Measurements from ENCODE around the gene UBE2R2. TPM values are rescaled to one million over a fixed set of nuclear protein-coding genes. Genes with fewer than 3 reads are reported as not detected.
"Not testable (repeated sequence)": the region's sequence is repeated elsewhere in the genome, so short reads cannot be mapped to it uniquely, and the experiment has no call there.

Gene UBE2R2
- total RNA-seq, 1 donor from 2014 or later, result 19.9 TPM

DNA sequence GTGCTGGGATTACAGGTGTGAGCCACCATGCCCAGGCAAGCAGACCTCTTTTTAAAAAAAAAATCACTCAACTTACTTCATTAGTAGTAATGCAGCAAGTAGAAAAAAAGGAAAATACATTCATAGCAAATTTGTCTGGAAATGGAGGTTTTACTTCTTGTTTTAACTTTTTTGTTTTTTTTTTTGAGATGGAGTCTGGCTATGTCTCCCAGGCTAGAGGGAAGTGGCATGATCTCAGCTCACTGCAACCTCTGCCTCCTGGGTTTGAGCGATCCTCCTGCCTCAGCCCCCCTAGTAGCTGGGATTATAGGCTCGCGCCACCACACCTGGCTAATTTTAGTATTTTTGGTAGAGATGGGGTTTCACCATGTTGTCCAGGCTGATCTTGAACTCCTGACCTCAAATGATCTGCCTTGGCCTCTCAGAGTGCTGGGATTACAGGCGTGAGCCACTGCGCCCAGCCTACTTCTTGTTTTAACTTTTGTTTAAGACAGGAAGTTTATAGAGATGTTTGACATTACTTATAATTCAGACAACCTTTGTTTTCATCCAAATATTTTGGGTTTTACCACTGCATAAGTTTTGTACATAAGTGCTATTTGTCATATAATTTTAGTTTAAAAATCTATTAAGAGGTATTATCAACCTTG lies 26.5 kb downstream of the UBE2R2 start:
- DNase-seq, result no peak

DNA sequence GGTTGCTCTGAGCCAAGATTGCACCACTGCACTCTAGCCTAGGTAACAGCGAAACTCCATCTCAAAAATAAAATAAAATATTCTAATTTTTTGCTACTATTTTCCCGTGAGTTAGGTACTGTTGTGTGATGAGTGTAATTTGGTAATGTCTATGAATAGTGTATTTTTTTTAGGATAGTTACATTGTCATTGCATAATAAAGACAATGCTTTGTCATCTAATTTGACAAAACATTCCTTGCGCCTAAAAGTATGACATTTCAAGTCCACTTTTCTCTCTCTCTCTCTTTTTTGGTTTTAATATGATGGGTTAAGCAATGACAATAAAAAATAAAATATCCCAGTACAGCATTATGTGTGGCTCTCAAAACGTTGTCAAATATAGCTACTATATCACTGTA lies 29.3 kb downstream of the UBE2R2 start:
- DNase-seq, result no peak

DNA sequence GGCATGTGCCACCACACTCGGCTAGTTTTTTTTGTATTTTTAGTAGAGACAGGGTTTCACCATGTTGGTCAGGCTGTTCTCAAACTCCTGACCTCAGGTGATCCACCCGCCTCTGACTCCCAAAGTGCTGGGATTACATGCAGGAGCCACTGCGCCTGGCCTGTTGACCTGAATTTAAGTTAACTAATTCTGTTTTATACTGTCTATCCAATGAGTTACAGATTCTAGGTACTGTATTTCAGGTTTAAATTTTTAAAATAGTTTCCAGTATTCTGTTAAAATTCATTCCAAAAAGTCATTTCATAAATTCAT lies 30.9 kb downstream of the UBE2R2 start:
- not testable (repeated sequence) for DNase-seq

DNA sequence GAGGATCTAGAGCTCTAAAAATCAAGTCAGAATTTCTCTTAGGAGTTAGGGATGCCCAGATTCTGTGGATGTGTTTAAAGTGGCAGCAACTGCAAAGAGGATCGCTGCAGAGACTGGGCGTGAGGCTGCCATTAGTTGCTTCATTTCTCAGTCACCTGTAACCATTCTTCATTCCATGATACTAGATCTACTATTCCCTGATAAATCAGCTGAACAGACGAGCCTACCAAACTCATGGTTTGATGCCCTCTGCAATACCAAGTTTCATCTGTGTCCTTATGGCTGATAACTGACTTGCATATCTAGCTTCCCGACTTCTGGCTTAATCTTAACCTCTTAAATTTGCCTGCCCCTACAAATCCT lies 33.3 kb downstream of the UBE2R2 start:
- no peak for DNase-seq

DNA sequence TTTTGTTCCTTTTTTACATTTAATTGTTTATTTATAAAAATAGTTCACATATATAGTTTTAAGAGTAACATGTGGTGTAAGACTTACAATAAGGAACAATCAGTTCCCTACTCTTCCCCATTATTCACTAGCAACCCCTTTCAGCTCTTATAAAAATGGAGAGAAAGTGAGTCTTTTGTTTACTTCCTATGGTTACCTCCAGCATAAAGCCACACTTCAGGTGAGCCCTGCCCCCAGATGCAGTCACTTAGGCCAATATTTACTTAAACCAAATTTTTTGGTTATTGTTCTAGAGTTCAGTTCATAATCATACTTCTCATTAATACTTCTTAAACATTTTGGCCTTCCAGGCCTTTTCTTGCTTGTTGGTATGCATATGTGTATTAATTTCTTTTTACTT lies 33.7 kb downstream of the UBE2R2 start:
- no peak for DNase-seq

DNA sequence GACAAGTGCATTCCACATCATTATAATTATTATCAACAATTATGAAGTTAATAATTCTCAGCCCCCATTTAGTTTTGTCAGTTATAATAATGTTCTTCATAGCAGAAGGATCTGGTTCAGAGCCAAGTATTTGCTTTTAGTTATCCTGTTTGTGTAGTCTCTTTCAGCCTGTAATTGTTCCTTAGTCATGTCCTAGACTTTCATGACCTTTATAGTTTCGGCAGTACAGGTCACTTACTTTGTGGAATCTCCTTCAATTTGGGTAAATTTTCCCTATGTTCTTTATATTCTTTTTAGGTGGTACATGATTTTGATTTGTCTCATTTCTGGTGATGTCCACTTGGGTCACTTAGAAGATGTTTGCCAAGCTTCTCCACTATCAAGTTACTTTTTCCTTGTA lies 34.3 kb downstream of the UBE2R2 start:
- DNase-seq, result no peak

DNA sequence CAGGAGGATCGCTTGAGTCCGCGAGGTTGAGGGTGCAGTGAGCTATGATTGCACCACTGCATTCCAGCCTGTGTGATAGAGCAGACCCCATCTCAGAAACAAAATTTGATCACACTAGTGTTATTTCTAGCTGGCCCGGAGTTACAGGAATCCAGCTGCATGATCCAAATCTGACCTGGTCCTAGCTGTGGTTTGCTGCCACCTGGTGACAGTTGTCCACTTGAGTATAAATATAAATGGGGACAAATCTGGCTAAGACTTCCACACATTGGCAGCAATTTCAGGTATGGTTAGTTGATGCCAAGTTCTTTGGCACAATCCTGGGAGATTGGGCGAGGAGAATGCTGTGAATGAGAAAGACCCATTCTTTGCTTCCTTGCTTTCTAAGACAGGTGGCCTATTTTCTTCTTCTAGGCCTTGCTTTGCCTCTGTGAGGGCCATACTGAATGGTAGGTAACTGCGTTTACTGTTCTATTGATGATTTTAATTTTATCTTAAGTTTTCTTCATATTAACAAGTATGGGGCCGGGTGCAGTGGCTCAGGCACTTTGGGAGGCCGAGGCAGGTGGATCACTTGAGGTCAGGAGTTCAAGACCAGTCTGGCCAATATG lies 35.4 kb downstream of the UBE2R2 start:
- DNase-seq, result no peak

DNA sequence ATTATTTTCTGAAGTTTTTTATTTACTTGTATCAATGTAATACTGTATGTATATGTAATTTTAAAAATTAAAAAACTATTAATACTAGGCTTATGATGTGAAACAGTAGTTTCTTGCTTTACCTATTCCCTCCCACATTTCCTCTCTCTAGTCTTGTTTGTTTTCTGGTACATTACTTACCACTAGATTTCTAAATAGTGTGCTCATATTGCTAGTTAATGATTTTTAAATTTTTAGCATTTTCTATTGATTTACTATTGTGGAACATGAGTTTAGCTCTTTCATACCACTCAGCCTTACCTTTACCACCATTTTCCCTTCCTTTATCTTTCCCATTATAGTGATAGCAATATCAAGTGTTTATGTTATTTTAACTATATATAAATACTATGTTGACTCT lies 39.3 kb downstream of the UBE2R2 start:
- DNase-seq, result no peak

DNA sequence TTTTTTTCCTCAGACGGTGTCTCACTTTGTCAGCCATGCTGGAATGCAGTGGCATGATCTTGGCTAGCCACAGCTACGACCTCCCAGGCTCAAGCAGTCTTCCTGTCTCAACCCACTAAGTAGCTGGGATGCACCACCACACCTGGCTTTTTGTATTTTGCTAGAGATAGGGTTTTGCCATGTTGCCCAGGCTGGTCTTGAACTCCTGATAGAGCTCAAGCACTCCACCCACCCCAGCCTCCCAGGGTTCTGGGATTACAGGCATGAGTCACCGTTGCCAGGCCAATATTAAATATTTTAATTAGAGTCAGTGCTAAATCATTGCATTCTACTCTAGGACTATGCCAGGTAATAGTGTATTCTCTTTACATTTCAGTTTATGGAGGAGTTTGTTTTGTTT lies 41.5 kb downstream of the UBE2R2 start:
- DNase-seq, result no peak

DNA sequence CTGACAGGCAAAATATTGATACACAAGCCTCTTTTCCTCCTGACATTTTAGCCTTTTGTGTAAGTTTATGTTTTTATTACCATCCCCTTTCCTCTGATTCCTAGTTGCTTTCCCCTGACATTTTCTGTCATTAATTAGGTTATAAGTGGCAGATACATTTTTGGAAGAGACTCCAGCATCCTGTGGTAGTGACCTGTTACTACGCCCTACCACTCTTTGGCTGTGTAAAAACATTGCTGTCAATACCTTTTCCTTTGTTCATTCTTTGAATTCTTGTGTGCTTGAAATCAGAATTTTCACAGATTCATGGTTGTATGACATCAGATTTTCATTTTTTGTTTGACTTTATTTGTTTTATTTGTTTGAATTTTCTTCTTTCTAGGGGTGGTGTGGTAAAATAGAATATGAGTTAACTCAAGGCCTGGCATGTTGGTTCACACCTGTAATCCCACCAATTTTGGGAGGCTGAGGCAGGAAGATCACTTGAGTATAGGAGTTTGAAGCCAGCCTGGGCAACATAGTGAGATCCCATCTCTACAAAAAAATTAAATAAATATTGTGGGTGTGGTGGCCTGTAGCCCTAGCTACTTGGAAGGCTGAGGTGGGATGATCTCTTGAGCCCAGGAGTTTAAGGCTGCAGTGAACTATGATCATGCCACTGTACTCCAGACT lies 43.4 kb downstream of the UBE2R2 start:
- DNase-seq, result no peak

DNA sequence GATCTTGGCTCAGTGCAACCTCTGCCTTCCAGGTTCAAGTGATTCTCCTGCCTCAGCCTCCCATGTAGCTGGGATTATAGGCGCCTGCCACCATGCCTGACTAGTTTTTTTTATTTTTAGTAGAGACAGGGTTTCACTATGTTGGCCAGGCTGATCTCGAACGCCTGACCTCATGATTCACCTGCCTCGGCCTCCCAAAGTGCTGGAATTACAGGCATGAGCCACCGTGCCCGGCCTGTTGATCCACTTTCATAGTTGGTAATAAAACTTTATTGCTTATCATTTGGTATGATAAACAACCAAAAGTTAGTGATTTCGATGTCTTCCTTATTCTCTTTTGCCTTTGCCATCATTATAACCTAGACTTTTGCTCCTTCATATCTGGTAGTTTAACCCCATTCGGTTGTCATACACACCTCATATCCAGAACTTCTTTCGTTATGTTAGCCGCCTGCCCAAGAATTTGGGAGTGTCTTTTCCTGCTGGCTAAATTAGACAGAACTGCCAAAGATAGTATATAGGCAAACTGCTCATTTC lies 45.0 kb downstream of the UBE2R2 start:
- DNase-seq, result no peak

DNA sequence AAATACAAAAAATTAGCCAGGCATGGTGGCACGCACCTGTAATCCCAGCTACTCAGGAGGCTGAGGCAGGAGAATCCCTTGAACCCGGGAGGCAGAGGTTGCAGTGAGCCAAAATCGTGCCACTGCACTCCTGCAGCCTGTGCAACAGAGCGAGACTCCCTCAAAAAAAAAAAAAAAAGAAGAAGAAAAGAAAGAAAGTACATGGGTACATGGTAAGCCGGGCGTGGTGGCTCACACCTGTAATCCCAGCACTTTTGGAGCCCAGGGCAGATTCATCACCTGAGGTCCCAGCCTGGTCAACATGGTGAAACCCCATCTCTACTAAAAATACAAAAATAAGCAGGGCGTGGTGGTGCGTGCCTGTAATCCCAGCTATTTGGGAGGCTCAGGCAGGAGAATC lies 46.1 kb downstream of the UBE2R2 start:
- not testable (repeated sequence) for DNase-seq

DNA sequence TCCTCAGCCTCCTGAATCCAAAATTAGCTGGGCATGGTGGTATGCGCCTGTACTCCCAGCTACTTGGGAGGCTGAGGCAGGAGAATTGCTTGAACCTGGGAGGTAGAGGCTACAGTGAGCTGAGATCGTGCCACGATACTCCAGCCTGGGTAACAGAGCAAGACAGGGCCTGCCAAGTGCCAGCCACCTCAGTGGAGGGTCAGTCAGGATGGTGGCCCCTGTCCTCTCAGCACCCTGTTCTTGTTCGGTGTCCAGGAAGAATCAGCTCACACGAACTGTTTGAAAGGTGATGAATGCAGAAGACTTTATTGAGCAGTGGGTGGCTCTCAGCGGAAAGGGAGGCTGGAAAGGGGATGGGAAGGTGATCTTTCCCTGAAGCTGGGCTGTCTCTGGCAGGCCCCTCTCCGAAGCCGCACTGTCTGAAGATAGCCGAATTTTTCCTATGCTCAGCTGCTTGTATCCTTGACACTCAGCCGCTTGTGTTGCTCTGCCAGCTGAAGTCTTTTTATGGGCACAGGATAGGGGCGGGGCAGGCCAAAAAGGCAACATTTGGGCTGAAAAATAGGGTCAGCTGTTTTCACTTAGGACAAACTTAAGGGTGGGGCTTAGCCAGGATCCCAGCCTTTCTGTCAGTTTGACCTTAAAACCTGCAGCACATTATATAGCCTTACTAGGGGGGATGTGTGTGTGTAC lies 50.9 kb downstream of the UBE2R2 start:
- peak; percentile 59 for DNase-seq

DNA sequence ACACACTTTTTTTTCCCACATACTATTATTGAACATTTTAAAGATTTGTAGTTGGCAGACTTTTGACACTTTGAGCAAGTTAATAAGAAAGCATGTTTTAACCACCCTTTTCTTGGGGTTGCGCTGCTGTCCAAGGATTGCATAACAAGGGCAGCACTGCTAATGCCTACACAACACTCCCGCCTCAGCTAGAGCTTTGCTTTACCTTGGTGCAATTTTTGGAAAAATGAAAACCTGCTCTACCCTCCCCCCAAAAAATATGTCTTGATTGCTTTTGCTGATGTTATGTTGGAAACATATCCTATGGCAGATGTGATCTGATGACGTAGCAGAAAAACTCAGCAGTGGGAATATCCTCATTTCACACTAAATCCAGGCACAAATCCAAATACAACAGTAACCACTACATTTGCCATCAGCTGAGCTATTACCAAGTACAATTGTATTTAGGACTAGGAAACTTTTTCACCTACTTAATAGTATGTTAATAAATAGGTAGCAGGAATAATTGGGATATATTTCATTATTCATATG lies 51.5 kb downstream of the UBE2R2 start:
- DNase-seq, result peak; percentile 87

DNA sequence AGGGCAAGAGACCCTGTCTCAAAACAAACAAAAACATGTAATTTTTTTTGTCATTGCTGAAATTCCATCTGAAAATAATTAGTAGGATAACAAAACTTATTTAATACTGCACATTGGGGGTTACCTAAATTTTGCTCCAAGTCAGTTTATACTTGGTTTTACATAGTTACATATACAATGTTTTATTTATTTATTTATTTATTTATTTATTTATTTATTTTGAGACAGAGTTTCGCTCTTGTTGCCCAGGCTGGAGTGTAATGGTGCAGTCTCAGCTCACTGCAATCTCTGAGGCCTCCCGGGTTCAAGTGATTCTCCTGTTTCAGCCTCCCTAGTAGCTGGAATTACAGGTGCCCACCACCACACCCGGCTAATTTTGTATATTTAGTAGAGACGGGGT lies 52.3 kb downstream of the UBE2R2 start:
- DNase-seq, result not testable (repeated sequence)

DNA sequence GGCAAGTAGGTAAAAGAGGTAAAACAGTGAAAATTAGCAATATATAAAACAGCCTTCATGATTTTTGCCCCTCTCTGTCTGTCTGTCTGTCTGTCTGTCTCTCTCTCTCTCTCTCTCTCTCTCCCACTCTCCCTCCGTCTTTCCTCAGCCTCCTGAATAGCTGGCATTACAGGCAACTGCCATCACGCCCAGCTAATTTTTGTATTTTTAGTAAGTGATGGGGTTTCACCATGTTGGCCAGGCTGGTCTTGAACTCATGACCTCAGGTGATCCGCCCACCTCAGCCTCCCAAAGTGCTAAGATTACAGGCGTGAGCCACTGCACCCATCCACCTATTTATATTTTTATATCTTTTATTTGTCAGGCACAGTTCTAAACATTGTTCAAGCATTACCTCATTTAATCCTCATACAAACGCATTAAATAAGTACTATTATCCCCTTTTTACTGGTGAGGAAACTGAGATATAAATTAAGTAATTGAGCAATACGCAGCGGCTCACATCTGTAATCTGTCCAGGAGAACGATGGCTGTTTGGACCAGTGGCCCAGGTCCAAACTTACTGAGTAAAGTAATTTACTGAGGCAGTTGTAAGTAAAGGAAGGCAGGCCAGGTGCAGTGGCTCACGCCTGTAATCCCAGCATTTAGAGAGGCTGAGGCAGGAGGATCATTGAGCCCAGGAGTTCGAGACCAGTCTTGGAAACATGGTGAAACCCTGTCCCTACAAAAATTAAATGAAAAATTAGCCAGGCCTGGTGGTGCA lies 60.9 kb downstream of the UBE2R2 start:
- no peak for DNase-seq

DNA sequence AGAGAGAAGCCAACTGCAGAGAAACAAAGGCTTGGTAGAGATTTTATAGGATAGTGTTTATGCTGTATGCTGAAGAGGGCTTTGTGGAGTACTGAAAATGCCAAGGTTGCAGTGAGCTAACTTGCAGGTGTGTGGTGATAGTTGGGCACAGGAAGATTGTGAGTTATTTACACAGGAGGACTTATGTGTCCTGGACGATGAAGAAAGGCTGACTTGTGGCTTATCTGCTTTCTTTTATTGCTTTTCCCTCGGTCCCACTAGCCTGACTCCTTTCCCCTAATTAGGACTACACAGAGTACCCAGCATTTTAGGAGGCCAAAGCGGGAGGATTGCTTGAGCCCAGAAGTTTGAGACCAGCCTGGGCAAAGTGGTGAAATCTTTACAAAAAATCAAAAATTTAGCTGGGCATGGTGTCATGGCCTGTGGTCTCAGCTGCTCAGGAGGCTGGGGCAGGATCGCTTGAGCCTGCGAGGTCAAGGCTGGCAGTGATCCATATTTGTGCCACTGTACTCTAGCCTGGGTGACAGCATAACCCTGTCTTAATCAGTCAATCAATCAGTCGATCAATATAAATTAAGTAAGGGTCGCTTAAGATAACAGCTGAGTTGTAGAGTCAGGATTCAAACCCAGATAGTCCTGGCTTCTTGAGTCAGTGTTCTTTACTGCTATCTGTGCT lies 61.9 kb downstream of the UBE2R2 start:
- DNase-seq, result no peak

DNA sequence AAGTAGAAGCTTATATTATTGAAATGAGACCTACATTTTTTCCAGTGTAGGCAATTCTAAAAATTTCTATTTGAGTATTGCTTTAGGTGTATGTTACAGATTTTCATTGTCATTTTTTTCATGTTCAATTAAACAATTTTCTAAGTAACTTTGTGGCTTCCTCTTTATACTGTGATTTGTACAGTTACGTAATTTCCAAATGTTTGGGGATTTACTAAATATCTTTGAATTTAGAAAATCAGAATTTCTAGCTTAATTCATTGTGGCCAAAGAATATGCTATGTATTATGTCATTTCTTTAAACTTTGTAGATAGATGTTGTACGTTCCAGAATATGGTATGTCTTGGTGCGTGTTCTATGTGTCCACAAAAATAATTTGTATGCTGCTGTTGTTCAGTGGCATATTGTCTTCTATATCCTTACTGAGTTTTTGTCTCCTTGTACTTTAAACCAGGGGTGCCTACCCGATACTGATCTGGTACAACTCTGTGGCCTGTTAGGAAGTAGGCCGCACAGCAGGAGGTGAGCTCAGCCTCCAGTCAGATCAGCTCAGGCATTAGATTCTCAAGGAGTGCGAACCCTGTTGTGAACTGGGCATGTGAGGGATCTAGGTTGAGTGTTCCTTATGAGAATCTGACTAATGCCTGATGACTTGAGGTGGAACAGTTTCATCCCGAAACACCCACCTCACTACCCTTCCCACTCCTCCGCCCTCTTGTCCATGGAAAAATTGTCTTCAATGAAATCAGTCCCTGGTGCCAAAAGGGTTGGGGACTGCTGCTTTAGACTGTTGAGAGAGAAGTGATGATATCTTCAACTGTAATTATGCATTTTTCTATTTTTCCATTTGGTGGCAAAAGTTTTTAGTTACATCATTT lies 63.5 kb downstream of the UBE2R2 start:
- no peak for DNase-seq

DNA sequence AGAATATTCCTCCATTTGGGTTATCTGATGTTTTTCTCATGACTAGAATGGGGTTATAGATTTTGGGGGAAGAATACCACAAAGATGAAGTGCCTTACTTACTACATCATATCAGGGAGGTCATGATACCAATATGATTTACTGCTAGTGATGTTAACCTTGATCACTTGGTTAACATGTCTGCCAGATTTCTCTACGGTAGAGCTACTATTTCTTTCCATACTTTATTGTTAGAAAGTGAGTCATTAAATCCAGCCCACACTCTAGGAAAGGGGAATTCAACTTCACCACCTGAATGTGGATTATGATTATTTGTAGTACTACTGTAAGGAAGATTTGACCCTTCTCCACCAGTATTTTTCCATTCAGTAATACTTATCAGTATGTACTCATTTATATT lies 64.7 kb downstream of the UBE2R2 start:
- DNase-seq, result no peak

DNA sequence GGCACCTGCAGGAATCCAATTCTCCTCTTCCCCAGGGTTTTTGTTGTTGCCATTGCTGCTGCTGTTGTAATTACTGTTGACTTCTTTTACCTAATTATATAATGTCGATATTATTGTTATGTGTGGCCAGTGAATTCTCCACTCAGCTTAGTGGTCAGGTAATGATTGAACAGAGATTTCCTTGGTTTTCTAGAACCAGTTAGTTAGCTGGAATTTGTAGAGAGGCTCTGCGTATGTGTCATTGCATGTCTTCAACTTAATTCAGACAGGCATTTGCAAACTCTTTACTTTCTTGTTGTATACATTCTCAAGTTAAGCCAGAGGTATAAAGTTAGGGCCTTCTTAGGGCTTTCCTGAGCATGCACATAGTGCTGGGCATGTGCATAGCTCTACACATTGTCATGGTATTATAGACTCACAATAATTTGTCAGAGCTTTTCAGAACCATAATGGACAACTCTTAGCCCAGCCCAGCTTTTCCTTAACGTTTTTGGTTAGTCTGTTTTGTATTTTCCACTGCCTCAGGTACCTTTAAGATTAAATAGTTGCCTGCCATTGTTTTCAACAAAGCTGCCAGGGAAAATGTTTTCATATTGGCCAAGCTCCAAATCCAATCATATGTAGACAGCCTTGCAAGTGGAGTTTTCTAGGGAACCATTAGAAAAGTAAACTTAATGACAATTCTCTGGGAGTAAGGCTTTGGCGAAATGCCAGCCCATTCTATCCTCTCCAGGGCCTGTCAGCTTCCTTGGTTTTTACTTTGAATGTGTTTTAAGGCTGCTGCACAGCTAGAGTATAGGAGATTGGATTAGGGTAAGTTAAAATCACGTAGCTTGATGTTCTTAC lies 68.1 kb downstream of the UBE2R2 start:
- peak; percentile 45 for DNase-seq
